Keratinocyte (primary cell): ENCODE results near the gene NHSL1. TPM values are rescaled to one million over a fixed set of nuclear protein-coding genes. Genes with fewer than 3 reads are reported as not detected.

ENCODE experiments used
- DNase-seq: peaks from one replicate; pipeline ENCODE4 v3.0.0-alpha.2; 2011; ENCODE audit warnings: low read depth, missing footprints, low spot score
- FAIRE-seq: peaks from 2 replicates; lab custom pipeline; 2011; peaks lifted over from hg19 to GRCh38; lab: Jason Lieb, UNC
- H2AFZ ChIP-seq: 2 replicates; pipeline ENCODE4 v1.6.0; 2012; ENCODE audit warnings: low read length, control low read depth, inconsistent platforms; ENCODE audit not compliant: control insufficient read depth
- H3K27ac ChIP-seq: 2 replicates; pipeline ENCODE4 v1.5.1; 2011; ENCODE audit warnings: low read length; ENCODE audit not compliant: control insufficient read depth, insufficient read depth
- H3K27me3 ChIP-seq: 3 replicates; pipeline ENCODE4 v1.6.0; 2011; ENCODE audit warnings: low read length; ENCODE audit not compliant: control insufficient read depth, insufficient read depth; ENCODE audit errors: extremely low read depth
- H3K36me3 ChIP-seq, 2 experiments: 2 replicates in 1 of 2; 3 replicates in 1 of 2; pipeline ENCODE4 v1.5.1; 2011; ENCODE audit warnings: low read length in 2 of 2, mild to moderate bottlenecking in 1 of 2; ENCODE audit not compliant: control insufficient read depth in 2 of 2, insufficient read depth in 2 of 2; ENCODE audit errors: extremely low read depth in 1 of 2
- H3K4me1 ChIP-seq: 3 replicates; pipeline ENCODE4 v1.5.1; 2011; ENCODE audit warnings: low read length; ENCODE audit not compliant: control insufficient read depth, insufficient read depth; ENCODE audit errors: extremely low read depth
- H3K4me2 ChIP-seq: 3 replicates; pipeline ENCODE4 v1.6.0; 2011; ENCODE audit warnings: low read depth, low read length; ENCODE audit not compliant: control insufficient read depth, insufficient read depth; ENCODE audit errors: extremely low read depth
- H3K4me3 ChIP-seq, 3 experiments: fragments of 200-600 bp in 1 of 3; sonication (generic) in 1 of 3; 2 replicates in 2 of 3; 3 replicates in 1 of 3; pipeline ENCODE4 v1.5.1; 2011 to 2016; ENCODE audit warnings: low read length in 3 of 3, mild to moderate bottlenecking in 3 of 3, control low read depth in 2 of 3, inconsistent platforms in 1 of 3, low read depth in 1 of 3, mixed read lengths in 1 of 3, mixed run types in 1 of 3, moderate library complexity in 1 of 3; ENCODE audit not compliant: control insufficient read depth in 2 of 3, insufficient read depth in 2 of 3; ENCODE audit errors: extremely low read depth in 1 of 3
- H3K79me2 ChIP-seq: 2 replicates; pipeline ENCODE4 v1.6.0; 2012; ENCODE audit warnings: low read length; ENCODE audit not compliant: control insufficient read depth, insufficient read depth
- H3K9ac ChIP-seq: 3 replicates; pipeline ENCODE4 v1.6.0; 2011; ENCODE audit warnings: low read length; ENCODE audit not compliant: control insufficient read depth, insufficient read depth; ENCODE audit errors: extremely low read depth
- H3K9me1 ChIP-seq: 3 replicates; pipeline ENCODE4 v1.6.0; 2011; ENCODE audit warnings: low read length; ENCODE audit not compliant: control insufficient read depth, insufficient read depth; ENCODE audit errors: extremely low read depth
- H3K9me3 ChIP-seq: 2 replicates; pipeline ENCODE4 v1.5.1; 2012; ENCODE audit warnings: low read depth, low read length; ENCODE audit not compliant: control insufficient read depth
- H4K20me1 ChIP-seq: 3 replicates; pipeline ENCODE4 v1.6.0; 2011; ENCODE audit warnings: low read length; ENCODE audit not compliant: control insufficient read depth, insufficient read depth; ENCODE audit errors: extremely low read depth
- CTCF ChIP-seq, 3 experiments: IDR thresholded peaks in 1 of 3; conservative IDR thresholded peaks in 1 of 3; optimal IDR thresholded peaks in 1 of 3; 2 replicates in 2 of 3; 3 replicates in 1 of 3; pipeline versions ENCODE3 to v1.5.1; 2011; ENCODE audit warnings: low read length in 3 of 3, mild to moderate bottlenecking in 3 of 3, moderate library complexity in 2 of 3, control low read depth in 1 of 3, inconsistent platforms in 1 of 3; ENCODE audit not compliant: insufficient read depth in 2 of 3; ENCODE audit errors: extremely low read depth in 1 of 3
- EZH2 ChIP-seq: IDR thresholded peaks from one replicate; pipeline ENCODE4 v1.6.1; 2012; ENCODE audit warnings: inconsistent platforms, mild to moderate bottlenecking, low read length, moderate library complexity
- dilution Hi-C: fragments of 300-500 bp; cut with MboI; formaldehyde crosslinking; loops from one replicate; pipeline ENCODE4 v1.7.0; 2020; ENCODE audit warnings: low sequenced_read_pairs; ENCODE audit not compliant: extremely low pct_ligation_motif_present
- polyA plus RNA-seq, 5 experiments: library from polyadenylated mRNA; depleted of rRNA in 3 of 5; stranded (reverse) in 3 of 5; stranded (forward) in 1 of 5; unstranded in 1 of 5; fragments of >200 nt; gene quantifications; 1 replicate in 1 of 5; 2 replicates in 3 of 5; 3 replicates in 1 of 5; pipeline versions ENCODE4 v1.2.1 to v1.2.3, GENCODE V29; 2011 to 2012; ENCODE audit warnings: missing spikeins in 2 of 5, low read depth in 1 of 5, low replicate concordance in 1 of 5
- small RNA-seq, 3 experiments: library from RNA; depleted of rRNA; stranded (forward); fragments of <200 nt; gene quantifications; one replicate each; pipeline ENCODE3, GENCODE V24; 2012; ENCODE audit warnings: low read depth in 3 of 3, low replicate concordance in 1 of 3; ENCODE audit not compliant: insufficient read length in 3 of 3

NHSL1 gene
- polyA plus RNA-seq, 1 donor (not counting 4 experiments of a cell fraction or from before 2014, with no cell fraction given): 11.8 TPM

GRCh38 chr6:138374230-138374629, 125.1 kb downstream of the NHSL1 start:
- H3K4me3 ChIP-seq: no peak overlapping the region
- H3K4me2 ChIP-seq: no peak overlapping the region
- H3K4me1 ChIP-seq: no peaks in the 10 kb centered on the region
- H3K27ac ChIP-seq: no peak overlapping the region
- no peak overlapping the region for H3K9ac ChIP-seq
- DNase-seq: no peak
- no peaks in the 10 kb centered on the region for H3K27me3 ChIP-seq
- H2AFZ ChIP-seq: no peak overlapping the region
- H4K20me1 ChIP-seq: no peaks in the 10 kb centered on the region
- no peaks in the 10 kb centered on the region for H3K9me1 ChIP-seq
- no peaks in the 10 kb centered on the region for H3K9me3 ChIP-seq
- FAIRE-seq: no peak
- dilution Hi-C loops: no loop called here
- H3K79me2 ChIP-seq: no peaks in the 10 kb centered on the region
- TF ChIP-seq CTCF (optimal IDR thresholded peaks at IDR 0.05 in 1 of 3, IDR thresholded peaks at IDR 0.05 in 1 of 3, conservative IDR thresholded peaks at IDR 0.05 in 1 of 3; ENCODE audit: extremely low read depth in 1 of 3, insufficient read depth in 2 of 3, low read length in 3 of 3) (no peak), EZH2 (no peak)
- no peaks in the 10 kb centered on the region for H3K36me3 ChIP-seq

GRCh38 chr6:138372711-138373463, 126.4 kb downstream of the NHSL1 start:
- H3K9ac ChIP-seq: no peak overlapping the region
- no peak for DNase-seq
- no peak overlapping the region for H3K27ac ChIP-seq
- H3K27me3 ChIP-seq: no peaks in the 10 kb centered on the region
- FAIRE-seq: peak; percentile 44
- H4K20me1 ChIP-seq: no peaks in the 10 kb centered on the region
- H3K36me3 ChIP-seq: no peaks in the 10 kb centered on the region
- no peaks in the 10 kb centered on the region for H3K79me2 ChIP-seq
- no peak overlapping the region for H2AFZ ChIP-seq
- H3K4me2 ChIP-seq: no peak overlapping the region
- dilution Hi-C loops: no loop called here
- H3K9me3 ChIP-seq: no peaks in the 10 kb centered on the region
- no peaks in the 10 kb centered on the region for H3K9me1 ChIP-seq
- H3K4me3 ChIP-seq: no peak overlapping the region
- TF ChIP-seq EZH2 (no peak), CTCF (optimal IDR thresholded peaks at IDR 0.05 in 1 of 3, IDR thresholded peaks at IDR 0.05 in 1 of 3, conservative IDR thresholded peaks at IDR 0.05 in 1 of 3; ENCODE audit: extremely low read depth in 1 of 3, insufficient read depth in 2 of 3, low read length in 3 of 3) (peak in 1 of 3 experiments; percentile 18)
- H3K4me1 ChIP-seq: no peaks in the 10 kb centered on the region

Small RNAs within 50 kb of the gene (small RNA-seq; reads per million reads assigned to genes)
- 0 reads per million in 3 experiments for gene AL031003.1
- gene AL391669.1: 0 reads per million in 3 experiments
- gene MIR3145: 0.13 to 2.8 (median 1.3) reads per million in 3 experiments

Other genes with a start within 250 kb of the NHSL1 start
- not detected in 3 replicates for gene SMIM28, start 121.6 kb downstream of the NHSL1 start, polyA plus RNA-seq
- 13.2 to 41.9 TPM (median 25.8 TPM) in 3 replicates for gene HEBP2, start 95.3 kb downstream of the NHSL1 start, polyA plus RNA-seq